ENCODE measurements around the gene MEMO1. TPM values are rescaled to one million over a fixed set of nuclear protein-coding genes. Genes with fewer than 3 reads are reported as not detected.
A peak's percentile ranks its signal among the peaks of the same experiment; 100 is the strongest.
"Not testable (repeated sequence)": the region's sequence is repeated elsewhere in the genome, so short reads cannot be mapped to it uniquely, and the experiment has no call there.

Gene MEMO1
- polyA plus RNA-seq, 1 experiment, result 64.5 TPM

DNA sequence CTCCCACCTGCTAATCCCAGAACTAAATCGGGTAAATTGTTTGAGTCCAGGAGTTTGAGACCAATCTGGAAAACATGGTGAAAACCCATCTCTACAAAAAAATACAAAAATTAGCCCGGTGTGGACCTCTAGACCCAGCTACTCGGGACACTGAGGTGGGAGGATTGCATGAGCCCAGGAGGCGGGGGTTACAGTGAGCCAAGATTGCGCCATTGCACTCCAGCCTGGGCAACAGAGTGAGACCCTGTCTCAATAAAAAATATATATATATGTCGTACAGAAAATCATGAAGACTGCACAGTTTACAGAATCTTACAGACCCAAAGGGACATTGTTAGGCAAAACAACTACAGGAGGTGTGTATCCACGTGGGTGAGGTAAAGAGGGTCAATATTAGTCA is 32.8 kb upstream of the MEMO1 start:
- ChIA-PET CTCF (no interaction called here), POLR2A (no interaction called here)
- Histone ChIP-seq H3K27ac (ENCODE audit: low read depth, low read length) (no peak overlapping the region), H3K9me3 (ENCODE audit: control insufficient read depth, insufficient read depth, low read length) (no peaks in the 10 kb centered on the region), H3K27me3 (ENCODE audit: control insufficient read depth, insufficient read depth, low read length) (no peaks in the 10 kb centered on the region), H3K4me3 (ENCODE audit: low read depth, low read length) (no peak overlapping the region)
- no peak for DNase-seq (ENCODE audit: low read depth, low spot score)
- TF ChIP-seq, protein P1, sequence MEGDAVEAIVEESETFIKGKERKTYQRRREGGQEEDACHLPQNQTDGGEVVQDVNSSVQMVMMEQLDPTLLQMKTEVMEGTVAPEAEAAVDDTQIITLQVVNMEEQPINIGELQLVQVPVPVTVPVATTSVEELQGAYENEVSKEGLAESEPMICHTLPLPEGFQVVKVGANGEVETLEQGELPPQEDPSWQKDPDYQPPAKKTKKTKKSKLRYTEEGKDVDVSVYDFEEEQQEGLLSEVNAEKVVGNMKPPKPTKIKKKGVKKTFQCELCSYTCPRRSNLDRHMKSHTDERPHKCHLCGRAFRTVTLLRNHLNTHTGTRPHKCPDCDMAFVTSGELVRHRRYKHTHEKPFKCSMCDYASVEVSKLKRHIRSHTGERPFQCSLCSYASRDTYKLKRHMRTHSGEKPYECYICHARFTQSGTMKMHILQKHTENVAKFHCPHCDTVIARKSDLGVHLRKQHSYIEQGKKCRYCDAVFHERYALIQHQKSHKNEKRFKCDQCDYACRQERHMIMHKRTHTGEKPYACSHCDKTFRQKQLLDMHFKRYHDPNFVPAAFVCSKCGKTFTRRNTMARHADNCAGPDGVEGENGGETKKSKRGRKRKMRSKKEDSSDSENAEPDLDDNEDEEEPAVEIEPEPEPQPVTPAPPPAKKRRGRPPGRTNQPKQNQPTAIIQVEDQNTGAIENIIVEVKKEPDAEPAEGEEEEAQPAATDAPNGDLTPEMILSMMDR (IDR thresholded peaks at IDR 0.05; ENCODE audit: low read depth, low read length), result no peak

DNA sequence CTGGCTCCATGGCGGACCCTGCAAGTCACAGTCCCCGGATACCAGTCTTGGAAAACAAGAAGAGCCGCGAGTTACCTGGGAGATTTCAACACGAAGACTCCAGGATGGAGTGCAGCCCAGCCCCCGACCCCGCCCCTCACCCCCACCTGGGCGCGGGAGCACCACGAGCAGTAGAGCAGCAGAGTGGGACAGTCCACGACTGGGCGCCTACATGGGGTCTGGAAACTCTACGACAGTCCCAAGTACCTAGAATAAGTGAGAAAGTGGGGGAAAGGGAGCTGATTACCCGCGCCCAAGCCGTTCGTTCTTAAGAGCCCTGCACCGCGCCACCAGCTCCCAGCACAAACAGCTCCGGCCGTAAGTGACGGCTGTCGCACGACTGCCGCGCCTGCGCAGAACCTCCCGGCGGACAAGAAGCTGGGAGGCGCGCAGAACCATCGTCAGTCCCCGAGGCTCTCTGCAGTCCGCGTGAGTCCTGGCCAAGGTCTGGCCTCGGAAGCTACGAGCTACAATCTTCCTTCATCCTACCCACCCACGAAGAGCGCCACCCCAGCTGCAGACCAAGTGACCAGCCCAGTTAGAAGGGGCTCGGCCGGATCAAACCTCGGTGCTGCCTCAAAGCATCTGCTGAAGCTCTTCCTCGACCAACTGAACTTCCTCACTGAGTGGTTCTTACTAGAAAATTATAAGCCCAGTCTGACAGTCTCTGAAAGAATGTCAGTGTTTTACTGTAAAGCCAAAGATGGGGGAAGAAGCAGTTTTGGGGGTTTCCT is 28.8 kb upstream of the MEMO1 start, which contains the start of gene DPY30:
Gene DPY30 (minus strand): TSS at position 359 of the 773 bp plus-strand sequence. CDS start 349 bp downstream, at position 10.
- peak within 1 kb of the TSS; percentile 89 for H3K4me3 ChIP-seq (ENCODE audit: low read depth, low read length)
- H3K27me3 ChIP-seq (ENCODE audit: control insufficient read depth, insufficient read depth, low read length), result no peaks in the 10 kb centered on the region
- TF ChIP-seq, protein P1 (IDR thresholded peaks at IDR 0.05; ENCODE audit: low read depth, low read length), result no peak
- no peaks in the 10 kb centered on the region for H3K9me3 ChIP-seq (ENCODE audit: control insufficient read depth, insufficient read depth, low read length)
- ChIA-PET CTCF (interaction anchor here (0.5 to 2.6 kb wide), 4 partner anchors 9 to 57 kb away, joined by 3 to 11 read pairs (median 4); partner anchors contain the start of gene SPAST), POLR2A (interaction anchor here (0.5 to 2.2 kb wide), 12 partner anchors 15 to 321 kb away, joined by 3 to 32 read pairs (median 4); partner anchors contain the start of genes MEMO1, SLC30A6 and SPAST)
- peak within 1 kb of the TSS; percentile 88 for H3K27ac ChIP-seq (ENCODE audit: low read depth, low read length)
- DNase-seq (ENCODE audit: low read depth, low spot score), result peak; percentile 86

DNA sequence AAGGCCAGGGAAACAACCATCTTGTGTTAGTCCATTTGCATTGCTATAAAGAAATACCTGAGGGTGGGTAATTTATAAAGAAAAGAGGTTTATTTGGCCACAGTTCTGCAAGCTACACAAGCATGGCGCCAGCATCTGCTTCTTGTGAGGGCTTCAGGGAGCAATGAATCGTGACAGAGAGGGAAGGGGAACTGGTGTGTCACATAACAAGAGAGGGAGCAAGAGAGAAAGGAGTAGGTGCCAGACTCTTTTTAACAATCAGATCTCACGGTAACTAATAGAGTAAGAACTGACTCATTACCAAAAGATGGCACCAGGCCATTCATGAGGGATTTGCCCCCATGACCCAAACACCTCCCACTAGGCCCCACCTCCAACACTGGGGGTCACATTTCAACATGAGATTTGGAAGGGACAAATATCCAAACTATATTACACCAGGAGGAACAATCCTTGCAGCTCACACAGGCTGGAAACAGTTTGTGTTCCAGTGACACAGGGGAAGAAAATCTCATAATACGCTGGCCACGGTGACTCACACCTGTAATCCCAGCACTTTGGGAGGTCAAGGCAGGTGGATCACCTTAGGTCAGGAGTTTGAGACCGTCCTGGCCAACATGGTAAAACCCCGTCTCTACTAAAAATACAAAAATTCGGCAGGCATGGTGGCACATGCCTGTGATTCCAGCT is 23.5 kb upstream of the MEMO1 start:
- H3K27me3 ChIP-seq (ENCODE audit: control insufficient read depth, insufficient read depth, low read length); POLR2A ChIA-PET; H3K9me3 ChIP-seq (ENCODE audit: control insufficient read depth, insufficient read depth, low read length); H3K4me3 ChIP-seq (ENCODE audit: low read depth, low read length); CTCF ChIA-PET; DNase-seq (ENCODE audit: low read depth, low spot score); H3K27ac ChIP-seq (ENCODE audit: low read depth, low read length): not testable (repeated sequence)

DNA sequence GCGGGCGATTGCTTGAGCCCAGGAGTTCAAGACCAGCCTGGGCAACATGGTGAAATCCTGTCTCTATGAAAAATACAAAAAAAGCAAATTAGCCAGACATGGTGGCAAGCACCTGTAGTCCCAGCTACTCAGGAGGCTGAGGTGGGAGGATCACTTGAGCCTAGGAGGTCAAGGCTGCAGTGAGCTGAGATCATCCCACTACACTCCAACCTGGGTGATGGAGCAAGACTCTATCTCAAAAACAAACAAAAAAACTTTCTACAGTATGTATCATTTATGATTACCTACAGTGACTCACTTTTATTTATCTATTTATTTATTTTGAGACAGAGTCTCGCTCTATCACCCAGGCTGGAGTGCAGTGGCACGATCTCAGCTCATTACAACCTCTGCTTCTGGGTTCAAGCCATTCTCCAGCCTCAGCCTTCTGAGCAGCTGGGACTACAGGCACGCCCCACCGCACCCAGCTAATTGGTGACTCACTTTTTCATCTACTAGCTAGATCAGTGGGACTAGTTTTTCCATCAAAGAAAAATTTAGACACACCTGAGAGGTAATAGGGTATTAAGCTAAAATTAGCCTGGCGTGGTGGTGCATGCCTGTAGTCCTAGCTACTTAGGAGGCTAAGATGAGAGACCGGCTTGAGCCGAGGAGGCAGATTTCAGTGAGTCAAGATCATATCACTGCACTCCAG is 8.1 kb upstream of the MEMO1 start:
- H3K4me3 ChIP-seq (ENCODE audit: low read depth, low read length); POLR2A ChIA-PET; DNase-seq (ENCODE audit: low read depth, low spot score); H3K27me3 ChIP-seq (ENCODE audit: control insufficient read depth, insufficient read depth, low read length); H3K27ac ChIP-seq (ENCODE audit: low read depth, low read length); H3K9me3 ChIP-seq (ENCODE audit: control insufficient read depth, insufficient read depth, low read length): not testable (repeated sequence)
- CTCF ChIA-PET, result interaction anchor here (0.7 kb wide), 1 partner anchor 161 kb away, joined by 3 read pairs; no protein-coding TSS in a partner anchor

DNA sequence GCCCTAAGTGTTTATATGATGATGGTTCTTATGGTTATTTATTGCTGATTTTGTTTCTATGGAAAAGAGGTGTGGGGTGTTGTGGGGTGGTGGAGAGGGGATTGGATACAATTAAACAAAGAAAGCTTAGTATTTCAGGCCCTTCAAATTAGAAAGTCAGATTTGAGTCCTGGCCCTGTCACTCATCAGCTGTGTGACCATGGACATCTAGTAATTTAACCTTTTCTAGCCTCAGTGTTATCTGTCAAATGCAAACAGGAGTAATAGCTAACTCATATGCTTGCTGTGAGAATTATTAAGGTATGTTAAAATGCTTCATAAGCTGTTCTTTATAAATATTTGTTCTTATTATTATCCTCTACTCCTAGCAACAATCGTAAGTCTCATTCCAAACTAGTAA is 2.1 kb upstream of the MEMO1 start:
- H3K4me3 ChIP-seq (ENCODE audit: low read depth, low read length), result no peak overlapping the region
- no peaks in the 10 kb centered on the region for H3K9me3 ChIP-seq (ENCODE audit: control insufficient read depth, insufficient read depth, low read length)
- CTCF ChIA-PET, result interaction anchor here (0.7 kb wide), 1 partner anchor 1300 kb away, joined by 3 read pairs; no protein-coding TSS in a partner anchor
- no peak for DNase-seq (ENCODE audit: low read depth, low spot score)
- TF ChIP-seq, protein P1 (IDR thresholded peaks at IDR 0.05; ENCODE audit: low read depth, low read length), result no peak
- POLR2A ChIA-PET, result no interaction called here
- no peaks in the 10 kb centered on the region for H3K27me3 ChIP-seq (ENCODE audit: control insufficient read depth, insufficient read depth, low read length)
- no peak overlapping the region for H3K27ac ChIP-seq (ENCODE audit: low read depth, low read length)
